Keratinocyte (primary cell): Measurements from ENCODE around the gene RNF144A.

ENCODE experiments used
- CTCF ChIP-seq, 3 experiments: IDR thresholded peaks in 1 of 3; conservative IDR thresholded peaks in 1 of 3; optimal IDR thresholded peaks in 1 of 3; 2 replicates in 2 of 3; 3 replicates in 1 of 3; pipeline versions ENCODE3 to v1.5.1; 2011; ENCODE audit warnings: low read length in 3 of 3, mild to moderate bottlenecking in 3 of 3, moderate library complexity in 2 of 3, control low read depth in 1 of 3, inconsistent platforms in 1 of 3; ENCODE audit not compliant: insufficient read depth in 2 of 3; ENCODE audit errors: extremely low read depth in 1 of 3
- EZH2 ChIP-seq: IDR thresholded peaks from one replicate; pipeline ENCODE4 v1.6.1; 2012; ENCODE audit warnings: inconsistent platforms, mild to moderate bottlenecking, low read length, moderate library complexity

- TF ChIP-seq CTCF (optimal IDR thresholded peaks at IDR 0.05 in 1 of 3, IDR thresholded peaks at IDR 0.05 in 1 of 3, conservative IDR thresholded peaks at IDR 0.05 in 1 of 3; ENCODE audit: extremely low read depth in 1 of 3, insufficient read depth in 2 of 3, low read length in 3 of 3), result no peak
- TF ChIP-seq EZH2, result no peak
Measured at GRCh38 chr2:7035884-7036283, 118.7 kb downstream of the RNF144A start.
